K562 (cell line): Measurements from ENCODE around the gene CCNK. TPM values are rescaled to one million over a fixed set of nuclear protein-coding genes. Genes with fewer than 3 reads are reported as not detected.

Experiments
- ATAC-seq: fragments of 200-7000 bp; cut with Tn5 transposase; 3 replicates; pipeline ENCODE4 v1.9.1; 2020; ENCODE audit warnings: moderate library complexity
- BruUV-seq: library from RNA; stranded (reverse); fragments of 400-500 nt; replicated peaks from 2 replicates; lab custom pipeline; 2021; lab: Mats Ljungman, UMichigan
- CTCF ChIA-PET: fragments of 300-600 bp; formaldehyde crosslinking; extraction: SDS; loops from one replicate; lab custom pipeline; 2021; ENCODE audit warnings: low intra/inter-chr PET ratio; lab: Yijun Ruan, JAX
- POLR2A ChIA-PET: fragments of 300-600, 350-650 bp; sonication (Branson Sonifier 250); formaldehyde crosslinking; extraction: SDS; loops from one replicate; lab custom pipeline; 2021; ENCODE audit warnings: antibody characterized with exemption, inconsistent platforms; lab: Yijun Ruan, JAX
- DNase-seq, 4 experiments: peaks; one replicate each; pipeline versions ENCODE4 v3.0.0 to v3.0.0-alpha.2; 2011 to 2018; ENCODE audit warnings: low spot score in 3 of 4, mixed read lengths in 3 of 4; ENCODE audit errors: extremely low read depth in 1 of 4
- FAIRE-seq: peaks from 2 replicates; lab custom pipeline; 2011; peaks lifted over from hg19 to GRCh38; lab: Jason Lieb, UNC
- H2AFZ ChIP-seq: 2 replicates; pipeline ENCODE4 v1.6.0; 2011; ENCODE audit warnings: low read depth, low read length, control low read depth, inconsistent platforms
- H3K27ac ChIP-seq: fragments of 200-600 bp; 3 replicates; pipeline ENCODE4 v1.8.0; 2011; ENCODE audit warnings: low read depth, mild to moderate bottlenecking, control low read depth, inconsistent platforms, low read length, moderate library complexity, mixed read lengths; ENCODE audit errors: extremely low read depth
- H3K27me3 ChIP-seq, 2 experiments: fragments of 300-600 bp in 1 of 2; 2 replicates in 1 of 2; 3 replicates in 1 of 2; pipeline versions ENCODE4 v1.6.0 to v1.8.0; 2011; ENCODE audit warnings: inconsistent platforms in 2 of 2, low read length in 2 of 2, mild to moderate bottlenecking in 1 of 2, mixed read lengths in 1 of 2, moderate library complexity in 1 of 2; ENCODE audit not compliant: control insufficient read depth in 2 of 2, insufficient read depth in 2 of 2
- H3K36me3 ChIP-seq: fragments of 300-600 bp; 3 replicates; pipeline ENCODE4 v1.8.0; 2011; ENCODE audit warnings: mild to moderate bottlenecking, low read length, inconsistent platforms; ENCODE audit not compliant: control insufficient read depth, insufficient read depth
- H3K4me1 ChIP-seq, 2 experiments: fragments of 200-600 bp in 1 of 2; replicated peaks in 1 of 2; 2 replicates in 1 of 2; 3 replicates in 1 of 2; pipeline versions ENCODE4 v1.5.1 to v1.8.0; 2011; ENCODE audit warnings: inconsistent platforms in 2 of 2, low read length in 2 of 2, mild to moderate bottlenecking in 1 of 2, mixed read lengths in 1 of 2, moderate library complexity in 1 of 2; ENCODE audit not compliant: control insufficient read depth in 2 of 2, insufficient read depth in 2 of 2
- H3K4me2 ChIP-seq: 2 replicates; pipeline ENCODE4 v1.6.1; 2011; ENCODE audit warnings: low read length, control low read depth, inconsistent platforms, mixed read lengths; ENCODE audit not compliant: insufficient read depth
- H3K4me3 ChIP-seq: fragments of 200-600 bp; sonication (generic), shearing (Covaris generic); 2 replicates; pipeline ENCODE4 v1.5.1; 2016; ENCODE audit warnings: control low read depth, inconsistent platforms
- H3K79me2 ChIP-seq: fragments of 200-600 bp; 3 replicates; pipeline ENCODE4 v1.8.0; 2011; ENCODE audit warnings: low read length, inconsistent platforms; ENCODE audit not compliant: control insufficient read depth, insufficient read depth
- H3K9ac ChIP-seq, 2 experiments: 2 replicates each; pipeline versions ENCODE4 v1.6.0 to v1.6.1; 2011; ENCODE audit warnings: low read depth in 2 of 2, low read length in 2 of 2, control low read depth in 1 of 2, inconsistent platforms in 1 of 2, mild to moderate bottlenecking in 1 of 2, mixed read lengths in 1 of 2; ENCODE audit not compliant: insufficient read depth in 1 of 2
- H3K9me1 ChIP-seq: one replicate; pipeline ENCODE4 v1.6.0; 2011; ENCODE audit warnings: inconsistent platforms, mild to moderate bottlenecking, low read length, moderate library complexity; ENCODE audit not compliant: control insufficient read depth, insufficient read depth
- H3K9me3 ChIP-seq: replicated peaks from 2 replicates; pipeline ENCODE4 v1.5.1; 2011; ENCODE audit warnings: low read depth, low read length, inconsistent platforms; ENCODE audit not compliant: control insufficient read depth, insufficient read depth
- H4K20me1 ChIP-seq: replicated peaks from 2 replicates; pipeline ENCODE4 v1.6.1; 2011; ENCODE audit warnings: low read length, inconsistent platforms, mixed read lengths; ENCODE audit not compliant: control insufficient read depth, insufficient read depth
- CBFA2T3 ChIP-seq: fragments of 450-650 bp; IDR thresholded peaks from 2 replicates; pipeline ENCODE4 v1.6.1; 2017
- DIDO1 ChIP-seq: fragments of 450-650 bp; IDR thresholded peaks from 2 replicates; pipeline ENCODE4 v1.6.1; 2016; ENCODE audit warnings: low read depth, missing biosample characterization, missing genetic modification characterization
- ID3 ChIP-seq, 2 experiments: fragments of 250-450 bp in 1 of 2; fragments of 450-650 bp in 1 of 2; sonication (Bioruptor Pico) in 1 of 2; IDR thresholded peaks; 2 replicates each; pipeline versions ENCODE4 v1.6.1 to v1.8.0; 2016 to 2021; ENCODE audit warnings: mild to moderate bottlenecking in 2 of 2, moderate library complexity in 2 of 2, missing compliant biosample characterization in 1 of 2, missing genetic modification characterization in 1 of 2
- KDM2B ChIP-seq: fragments of 250-450 bp; sonication (Bioruptor Pico); IDR thresholded peaks from 2 replicates; pipeline ENCODE4 v1.8.0; 2021; ENCODE audit warnings: mild to moderate bottlenecking, moderate library complexity
- RREB1 ChIP-seq: fragments of 250-450 bp; sonication (Bioruptor Pico); IDR thresholded peaks from 2 replicates; pipeline ENCODE4 v1.4.0; 2020
- SETDB1 ChIP-seq: IDR thresholded peaks from one replicate; pipeline ENCODE4 v1.6.1; 2012; ENCODE audit warnings: low read length, control low read depth, inconsistent platforms
- SREBF2 ChIP-seq: sonication (generic); formaldehyde crosslinking; IDR thresholded peaks from 2 replicates; pipeline ENCODE4 v1.4.0; 2020; ENCODE audit warnings: mild to moderate bottlenecking, missing genetic modification reagents
- TCF7 ChIP-seq: sonication (generic); IDR thresholded peaks from 2 replicates; pipeline ENCODE4 v1.6.1; 2016; ENCODE audit warnings: antibody characterized with exemption, borderline replicate concordance
- ZMIZ1 ChIP-seq, 2 experiments: fragments of 150-350 bp in 1 of 2; IDR thresholded peaks; 2 replicates each; pipeline ENCODE4 v1.6.1; 2012 to 2016; ENCODE audit warnings: low read depth in 2 of 2, low read length in 2 of 2, mild to moderate bottlenecking in 1 of 2, moderate library complexity in 1 of 2
- ZNF133 ChIP-seq: fragments of 250-450 bp; sonication (Bioruptor Pico); IDR thresholded peaks from 2 replicates; pipeline ENCODE4 v1.4.0; 2020; ENCODE audit warnings: mild to moderate bottlenecking
- ZNF354B ChIP-seq: fragments of 250-450 bp; sonication (Bioruptor Pico); IDR thresholded peaks from 2 replicates; pipeline ENCODE4 v1.4.0; 2020
- ZNF766 ChIP-seq: fragments of 200-800 bp; sonication (Bioruptor generic); conservative IDR thresholded peaks from 2 replicates; pipeline ENCODE4 v1.6.1; 2016; ENCODE audit warnings: missing genetic modification characterization, missing compliant biosample characterization
- WGBS: fragments of 100-300 bp; shearing (Covaris generic); methylation state at CpG from one replicate; pipeline ENCODE4 v1.1.6; 2016; ENCODE audit warnings: low coverage, mixed read lengths; ENCODE audit not compliant: insufficient coverage; ENCODE audit errors: missing lambda C conversion rate; 5-methylcytosine and 5-hydroxymethylcytosine counted together
- in situ Hi-C: fragments of 300-500 bp; cut with MboI; formaldehyde crosslinking; loops from 4 replicates; pipeline ENCODE4 v1.15.0; 2018; ENCODE audit warnings: inconsistent platforms, mixed read lengths
- intact Hi-C: fragments of 100-400 bp; cut with micrococcal nuclease; formaldehyde crosslinking; loops from 2 replicates; pipeline ENCODE4 v1.14.2; 2022
- polyA plus RNA-seq, 8 experiments: library from polyadenylated mRNA; depleted of rRNA in 4 of 8; stranded (reverse) in 5 of 8; unstranded in 3 of 8; fragments of >200 nt; fragmentation: Nextera tagmentation in 2 of 8; fragmentation: Illumina TruSeq in 1 of 8; extraction: Ambion mirVana in 2 of 8; extraction: Trizol in 1 of 8; gene quantifications; 2 replicates each; pipeline versions ENCODE4 v1.2.1 to v1.2.3, GENCODE V29; 2011 to 2014; ENCODE audit warnings: inconsistent platforms in 1 of 8, missing spikeins in 1 of 8
- total RNA-seq, 7 experiments: library from RNA; depleted of rRNA in 6 of 7; stranded (reverse); fragments of >200 nt in 6 of 7; fragmentation: Illumina TruSeq in 2 of 7; extraction: Trizol in 2 of 7; gene quantifications; 2 replicates each; pipeline versions ENCODE4 v1.2.1 to v1.2.3, GENCODE V29; 2011 to 2021; ENCODE audit warnings: low replicate concordance in 1 of 7

The CCNK gene
- total and polyA plus RNA-seq, 9 of the 15 experiments (the other 6 are each of a cell fraction or from before 2014, with no cell fraction given), result 5.8 to 84.2 (median 16.4) TPM

GRCh38 chr14:99540196-99541032 lies 59.2 kb downstream of the CCNK start:
- no peaks in the 10 kb centered on the region for H3K9me3 ChIP-seq
- in situ Hi-C loops, result no loop called here
- H4K20me1 ChIP-seq, result peaks cover 31% of the 10 kb centered on the region
- H3K9me1 ChIP-seq, result peaks cover 5% of the 10 kb centered on the region
- no peak overlapping the region for H2AFZ ChIP-seq
- no peaks in the 10 kb centered on the region; the same call in 2 of the 3 replicates for H3K79me2 ChIP-seq
- no peak for FAIRE-seq
- intact Hi-C loops, result no loop called here
- no peak for ATAC-seq
- BruUV-seq, result no TSS peak
- ChIA-PET CTCF (no interaction called here), POLR2A (no interaction called here)
- WGBS, result 29% methylated on average over 7 of the region's 15 CpGs
- H3K4me3 ChIP-seq, result no peak overlapping the region
- H3K27me3 ChIP-seq, result no peaks in the 10 kb centered on the region
- no peak overlapping the region for H3K4me2 ChIP-seq
- DNase-seq, result no peak
- H3K4me1 ChIP-seq, result peaks cover 9 to 43% of the 10 kb centered on the region in 2 experiments
- H3K9ac ChIP-seq, result no peak overlapping the region
- no peak overlapping the region for H3K27ac ChIP-seq
- no peaks in the 10 kb centered on the region for H3K36me3 ChIP-seq
- TF ChIP-seq RREB1 (CRISPR knock-in tag), result no peak
- no peak for TF ChIP-seq TCF7
- TF ChIP-seq ZNF766 (CRISPR knock-in tag), result no peak
- TF ChIP-seq DIDO1 (tag), result no peak
- no peak for TF ChIP-seq SREBF2 (CRISPR knock-in tag)
- TF ChIP-seq KDM2B (CRISPR knock-in tag), result no peak
- no peak for TF ChIP-seq ZNF133
- TF ChIP-seq ZNF354B, result no peak
- no peak for TF ChIP-seq CBFA2T3
- TF ChIP-seq ZMIZ1 (IDR thresholded peaks at IDR 0.05; ENCODE audit: low read depth in 2 of 2, low read length in 2 of 2), result no peak
- TF ChIP-seq SETDB1, result no peak
- TF ChIP-seq ID3 (CRISPR knock-in tag; IDR thresholded peaks at IDR 0.05), result no peak
- TF ChIP-seq ID3 (tag; IDR thresholded peaks at IDR 0.05), result no peak
